ENCODE data around the gene VPS26A.
"Not testable (repeated sequence)": the region's sequence is repeated elsewhere in the genome, so short reads cannot be mapped to it uniquely, and the experiment has no call there.

The VPS26A gene

GRCh38 chr10:69160809-69161241 lies 36.8 kb downstream of the VPS26A start:
- no peak for DNase-seq (ENCODE audit: low read depth)

GRCh38 chr10:69168493-69168892 lies 44.5 kb downstream of the VPS26A start:
- no peak overlapping the region for H3K4me3 ChIP-seq (ENCODE audit: low read depth, low read length)
- DNase-seq (ENCODE audit: low read depth) = no peak

More at GRCh38 chr10:69160809-69161241, 36.8 kb downstream of the VPS26A start:
- no peak overlapping the region for H3K4me3 ChIP-seq (ENCODE audit: low read depth, low read length)

- no peak for DNase-seq (ENCODE audit: low read depth)
- no peak overlapping the region for H3K4me3 ChIP-seq (ENCODE audit: low read depth, low read length)
These were observed 48.4 kb downstream of the VPS26A start for GRCh38 chr10:69172241-69172982.

- H3K4me3 ChIP-seq (ENCODE audit: low read depth, low read length); DNase-seq (ENCODE audit: low read depth): not testable (repeated sequence)
These were observed 51.3 kb downstream of the VPS26A start for GRCh38 chr10:69175326-69175725.

GRCh38 chr10:69176823-69177222 lies 52.8 kb downstream of the VPS26A start:
- no peak overlapping the region for H3K4me3 ChIP-seq (ENCODE audit: low read depth, low read length)
- DNase-seq (ENCODE audit: low read depth) = no peak

- H3K4me3 ChIP-seq (ENCODE audit: low read depth, low read length) = peak overlapping the region; percentile 100
- DNase-seq (ENCODE audit: low read depth) = no peak
These were observed 55.2 kb downstream of the VPS26A start for GRCh38 chr10:69179089-69179742.

- peak; percentile 95 for DNase-seq (ENCODE audit: low read depth)
- peak within 1 kb of the TSS; percentile 100 for H3K4me3 ChIP-seq (ENCODE audit: low read depth, low read length)
These were observed 56.0 kb downstream of the VPS26A start, which contains the start of gene SUPV3L1 for GRCh38 chr10:69179743-69180524. Gene SUPV3L1 (plus strand): TSS chr10:69180234. CDS start chr10:69180292, 58 bp downstream.

- DNase-seq (ENCODE audit: low read depth) = no peak
- H3K4me3 ChIP-seq (ENCODE audit: low read depth, low read length) = peak overlapping the region; percentile 100
These were observed 56.7 kb downstream of the VPS26A start for GRCh38 chr10:69180525-69181204.

- DNase-seq (ENCODE audit: low read depth) = no peak
- H3K4me3 ChIP-seq (ENCODE audit: low read depth, low read length) = peak overlapping the region; percentile 100
These were observed 57.5 kb downstream of the VPS26A start for GRCh38 chr10:69181433-69181832.

GRCh38 chr10:69182005-69182404 lies 58.0 kb downstream of the VPS26A start:
- no peak for DNase-seq (ENCODE audit: low read depth)
- H3K4me3 ChIP-seq (ENCODE audit: low read depth, low read length) = no peak overlapping the region

GRCh38 chr10:69186524-69186923 lies 62.5 kb downstream of the VPS26A start:
- no peak for DNase-seq (ENCODE audit: low read depth)
- H3K4me3 ChIP-seq (ENCODE audit: low read depth, low read length) = no peak overlapping the region

GRCh38 chr10:69201045-69201444 lies 77.1 kb downstream of the VPS26A start:
- H3K4me3 ChIP-seq (ENCODE audit: low read depth, low read length) = no peak overlapping the region
- peak; percentile 14 for DNase-seq (ENCODE audit: low read depth)

GRCh38 chr10:69202332-69202731 lies 78.4 kb downstream of the VPS26A start:
- H3K4me3 ChIP-seq (ENCODE audit: low read depth, low read length) = no peak overlapping the region
- DNase-seq (ENCODE audit: low read depth) = peak; percentile 14

- no peak overlapping the region for H3K4me3 ChIP-seq (ENCODE audit: low read depth, low read length)
- no peak for DNase-seq (ENCODE audit: low read depth)
These were observed 84.8 kb downstream of the VPS26A start for GRCh38 chr10:69208761-69209160.

GRCh38 chr10:69209787-69210484 lies 86.0 kb downstream of the VPS26A start:
- no peak for DNase-seq (ENCODE audit: low read depth)
- no peak overlapping the region for H3K4me3 ChIP-seq (ENCODE audit: low read depth, low read length)

- H3K4me3 ChIP-seq (ENCODE audit: low read depth, low read length) = no peak overlapping the region
- DNase-seq (ENCODE audit: low read depth) = no peak
These were observed 87.1 kb downstream of the VPS26A start for GRCh38 chr10:69211104-69211503.

- DNase-seq (ENCODE audit: low read depth) = no peak
- no peak overlapping the region for H3K4me3 ChIP-seq (ENCODE audit: low read depth, low read length)
These were observed 87.5 kb downstream of the VPS26A start for GRCh38 chr10:69211524-69211923.

GRCh38 chr10:69213591-69214311 lies 89.8 kb downstream of the VPS26A start:
- no peak overlapping the region for H3K4me3 ChIP-seq (ENCODE audit: low read depth, low read length)
- no peak for DNase-seq (ENCODE audit: low read depth)
